HTERT RPE-1 (cell line): ENCODE results near the gene ZMYM4.
"Not testable (repeated sequence)": the region's sequence is repeated elsewhere in the genome, so short reads cannot be mapped to it uniquely, and the experiment has no call there.

Source experiments
- in situ Hi-C: fragments of 300-500 bp; cut with MboI; formaldehyde crosslinking; loops from 4 replicates; pipeline ENCODE4 v1.14.3; 2020; ENCODE audit warnings: low sequenced_read_pairs

Gene ZMYM4

GRCh38 chr1:35449334-35450008 lies 181.0 kb downstream of the ZMYM4 start:
- in situ Hi-C loops, result no loop called here

DNA sequence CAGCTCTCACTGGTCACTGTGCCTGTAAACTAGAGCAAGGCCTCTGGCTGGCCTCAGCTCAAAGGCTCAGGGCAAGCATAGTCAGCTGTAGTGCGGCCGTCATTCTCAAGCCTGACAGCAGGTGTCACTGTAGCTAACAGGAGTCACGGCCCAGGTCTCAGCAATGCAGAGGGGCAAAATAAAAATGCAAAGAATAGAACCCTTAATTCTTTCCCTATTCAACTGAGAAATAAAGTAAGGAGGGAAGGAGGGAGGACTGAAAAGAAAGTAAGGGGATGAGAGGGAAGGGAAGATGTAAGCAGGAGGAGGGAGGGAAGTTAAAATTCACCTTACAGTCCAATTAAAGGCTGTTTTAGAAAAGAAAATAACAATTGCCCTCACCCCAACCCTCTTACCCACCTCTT lies 182.6 kb downstream of the ZMYM4 start:
- in situ Hi-C loops, result no loop called here

- in situ Hi-C loops, result no loop called here
Measured at GRCh38 chr1:35452106-35452774, 183.7 kb downstream of the ZMYM4 start.

GRCh38 chr1:35453031-35453430 lies 184.5 kb downstream of the ZMYM4 start:
- in situ Hi-C loops, result no loop called here

GRCh38 chr1:35454176-35454575 lies 185.7 kb downstream of the ZMYM4 start:
- in situ Hi-C loops, result no loop called here

DNA sequence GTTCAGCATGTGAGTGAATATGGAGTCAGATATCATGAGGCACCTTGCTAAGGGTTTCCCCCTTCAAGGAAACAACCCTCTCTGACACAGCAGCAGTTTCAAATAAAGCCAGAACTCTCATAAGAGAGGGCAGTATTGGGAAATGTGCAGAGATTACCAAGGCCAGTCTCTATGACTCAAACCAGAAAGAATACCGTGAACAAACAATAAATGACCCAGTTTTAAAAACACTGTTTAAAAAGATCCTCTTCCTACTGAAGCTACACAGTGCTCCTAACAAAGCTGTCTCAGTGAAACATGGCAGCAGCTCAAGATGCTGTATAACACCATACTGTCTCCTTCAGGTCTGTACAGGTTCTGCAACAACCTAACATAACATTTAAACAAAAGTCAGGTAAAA lies 186.1 kb downstream of the ZMYM4 start:
- in situ Hi-C loops, result no loop called here

DNA sequence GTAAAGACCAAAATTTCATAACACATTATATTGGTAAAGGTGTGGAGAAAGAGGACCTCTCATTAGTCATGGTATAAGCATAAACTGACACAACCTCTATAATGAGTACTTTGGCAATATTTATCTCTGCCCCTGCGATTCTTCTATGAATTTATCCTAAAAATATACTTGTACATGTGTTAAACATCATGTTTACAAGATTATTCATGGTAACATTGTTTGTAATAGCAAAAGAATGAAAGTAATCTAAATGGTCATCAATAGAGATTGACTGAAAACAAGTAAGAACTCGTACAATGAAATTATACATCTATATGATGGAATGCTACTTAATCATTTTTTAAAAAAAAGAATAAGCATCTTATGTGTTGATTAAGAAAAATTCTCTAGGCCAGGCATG lies 192.3 kb downstream of the ZMYM4 start:
- in situ Hi-C loops, result no loop called here

- in situ Hi-C loops, result no loop called here
Measured at GRCh38 chr1:35461966-35462651, 193.6 kb downstream of the ZMYM4 start.

- in situ Hi-C loops, result no loop called here
Measured at GRCh38 chr1:35463232-35463631, 194.7 kb downstream of the ZMYM4 start.

- in situ Hi-C loops, result not testable (repeated sequence)
Measured at GRCh38 chr1:35463749-35464148, 195.2 kb downstream of the ZMYM4 start.

DNA sequence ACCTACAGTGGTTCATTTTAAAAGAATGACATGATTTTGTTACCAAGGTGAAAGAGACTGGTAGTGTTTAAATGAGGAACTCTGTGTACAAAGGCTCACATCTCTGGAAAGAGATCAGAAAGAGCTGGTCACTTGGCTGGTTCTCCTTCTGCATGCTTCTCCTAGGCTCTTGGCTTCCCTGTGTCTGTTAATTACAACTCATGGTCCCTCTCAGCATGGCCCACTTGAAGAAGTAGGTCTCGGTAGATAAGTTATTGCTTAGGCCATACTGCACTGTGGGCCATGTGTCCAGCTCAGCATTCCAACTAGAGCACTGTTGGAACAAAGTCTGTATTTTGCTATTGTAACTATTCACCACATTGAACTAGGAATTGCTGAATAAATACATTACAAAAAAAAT lies 197.6 kb downstream of the ZMYM4 start:
- in situ Hi-C loops, result no loop called here

GRCh38 chr1:35470977-35471613 lies 202.6 kb downstream of the ZMYM4 start:
- in situ Hi-C loops, result no loop called here
